Measurements from ENCODE around the gene SQOR. TPM values are rescaled to one million over a fixed set of nuclear protein-coding genes. Genes with fewer than 3 reads are reported as not detected.

The SQOR gene
- total RNA-seq, 1 experiment from 2014 or later = 17.6 TPM

- Histone ChIP-seq H4K20me1 (ENCODE audit: insufficient read depth) (no peaks in the 10 kb centered on the region), H3K9ac (ENCODE audit: low read length) (no peak overlapping the region), H3K79me2 (ENCODE audit: insufficient read depth, low read length) (no peaks in the 10 kb centered on the region), H3K9me2 (ENCODE audit: insufficient read depth) (no peaks in the 10 kb centered on the region), H3K4me1 (ENCODE audit: control insufficient read depth in 1 of 2, insufficient read depth in 2 of 2, low read length in 2 of 2) (peaks cover 0 to 5% of the 10 kb centered on the region in 2 experiments; a peak in 1 of 4 replicates), H3K4me3 (replicated peaks in 1 of 2; ENCODE audit: low read depth in 1 of 2, low read length in 2 of 2) (no peak overlapping the region), H3K4me2 (ENCODE audit: low read length) (no peak overlapping the region), H3K9me3 (ENCODE audit: control insufficient read depth in 1 of 2, insufficient read depth in 1 of 2, low read depth in 1 of 2, low read length in 2 of 2) (no peaks in the 10 kb centered on the region), H2AFZ (ENCODE audit: low read depth, low read length, poor library complexity, severe bottlenecking) (no peak overlapping the region), H3K27me3 (ENCODE audit: insufficient read depth, low read length) (no peaks in the 10 kb centered on the region), H3K36me3 (ENCODE audit: control insufficient read depth in 1 of 2, insufficient read depth in 2 of 2, low read length in 2 of 2) (peaks cover 0 to 8% of the 10 kb centered on the region in 2 experiments; a peak in 3 of 4 replicates), H3K27ac (ENCODE audit: low read depth, low read length) (no peak overlapping the region)
- CTCF ChIA-PET = interaction anchor here (0.7 to 4.0 kb wide), 22 partner anchors 9 to 485 kb away, joined by 3 to 82 read pairs (median 4); partner anchors contain the start of gene BLOC1S6
- POLR2A ChIA-PET = interaction anchor here (1.0 kb wide), 1 partner anchor 154 kb away, joined by 3 read pairs; no protein-coding TSS in a partner anchor
- TF ChIP-seq POLR2A (IDR thresholded peaks at IDR 0.05; ENCODE audit: borderline replicate concordance, extremely low read depth, insufficient read depth, insufficient read length) = no peak
- TF ChIP-seq, protein P1, sequence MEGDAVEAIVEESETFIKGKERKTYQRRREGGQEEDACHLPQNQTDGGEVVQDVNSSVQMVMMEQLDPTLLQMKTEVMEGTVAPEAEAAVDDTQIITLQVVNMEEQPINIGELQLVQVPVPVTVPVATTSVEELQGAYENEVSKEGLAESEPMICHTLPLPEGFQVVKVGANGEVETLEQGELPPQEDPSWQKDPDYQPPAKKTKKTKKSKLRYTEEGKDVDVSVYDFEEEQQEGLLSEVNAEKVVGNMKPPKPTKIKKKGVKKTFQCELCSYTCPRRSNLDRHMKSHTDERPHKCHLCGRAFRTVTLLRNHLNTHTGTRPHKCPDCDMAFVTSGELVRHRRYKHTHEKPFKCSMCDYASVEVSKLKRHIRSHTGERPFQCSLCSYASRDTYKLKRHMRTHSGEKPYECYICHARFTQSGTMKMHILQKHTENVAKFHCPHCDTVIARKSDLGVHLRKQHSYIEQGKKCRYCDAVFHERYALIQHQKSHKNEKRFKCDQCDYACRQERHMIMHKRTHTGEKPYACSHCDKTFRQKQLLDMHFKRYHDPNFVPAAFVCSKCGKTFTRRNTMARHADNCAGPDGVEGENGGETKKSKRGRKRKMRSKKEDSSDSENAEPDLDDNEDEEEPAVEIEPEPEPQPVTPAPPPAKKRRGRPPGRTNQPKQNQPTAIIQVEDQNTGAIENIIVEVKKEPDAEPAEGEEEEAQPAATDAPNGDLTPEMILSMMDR (IDR thresholded peaks at IDR 0.05 in 2 of 3, conservative IDR thresholded peaks at IDR 0.05 in 1 of 3; ENCODE audit: borderline replicate concordance in 1 of 3, insufficient read depth in 1 of 3, low read depth in 2 of 3, low read length in 2 of 3) = peak; percentile 37 to 67 (median 60); a peak in 4 of 6 replicates
- peak; percentile 57 for TF ChIP-seq RAD21 (IDR thresholded peaks at IDR 0.05; ENCODE audit: low read depth)
- TF ChIP-seq FOSL1 (IDR thresholded peaks at IDR 0.05; ENCODE audit: low read depth) = no peak
- TF ChIP-seq EGR1 (IDR thresholded peaks at IDR 0.05; ENCODE audit: low read depth) = no peak
- TF ChIP-seq POLR2AphosphoS5 (IDR thresholded peaks at IDR 0.05; ENCODE audit: low read depth, low read length) = no peak
- intact Hi-C loops (cut with micrococcal nuclease) = loop anchor here (10.0 kb wide), 2 partner anchors 407 to 447 kb away; no protein-coding TSS in a partner anchor
- DNase-seq (ENCODE audit: low read depth, low spot score) = no peak
- BruUV-seq (replicated peaks) = no TSS peak
- RAD21 ChIA-PET (ENCODE audit: low non-redundant PET in 1 of 2, low total read pairs in 2 of 2, uncharacterized antibody in 2 of 2, unreplicated experiment in 2 of 2) = interaction anchor here in 1 of 2 experiments (1.2 kb wide), 1 partner anchor 154 kb away, joined by 4 read pairs; no protein-coding TSS in a partner anchor
- no peak for ATAC-seq
Measured at GRCh38 chr15:45611305-45611704, 23.5 kb upstream of the SQOR start.
